Measurements from ENCODE around the gene ALDH1A2. TPM values are rescaled to one million over a fixed set of nuclear protein-coding genes. Genes with fewer than 3 reads are reported as not detected.
"Not testable (repeated sequence)": the region's sequence is repeated elsewhere in the genome, so short reads cannot be mapped to it uniquely, and the experiment has no call there.

The ALDH1A2 gene
- total RNA-seq, 1 donor from 2014 or later, result 14.2 TPM

- no peak for DNase-seq (ENCODE audit: missing footprints)
- no peak for ATAC-seq
- intact Hi-C loops (cut with DNase I), result no loop called here
Measured at GRCh38 chr15:58048261-58048660, 17.2 kb downstream of the ALDH1A2 start.

- ATAC-seq (no peak), DNase-seq (ENCODE audit: missing footprints) (no peak)
- intact Hi-C loops (cut with DNase I), result no loop called here
Measured at GRCh38 chr15:58047149-58047548, 18.4 kb downstream of the ALDH1A2 start.

- no peak for DNase-seq (ENCODE audit: missing footprints)
- no peak for ATAC-seq
- intact Hi-C loops (cut with DNase I), result no loop called here
Measured at GRCh38 chr15:58046467-58046866, 19.0 kb downstream of the ALDH1A2 start.

GRCh38 chr15:58045376-58045775 is 20.1 kb downstream of the ALDH1A2 start:
- DNase-seq (ENCODE audit: missing footprints); intact Hi-C loops (cut with DNase I): not testable (repeated sequence)

GRCh38 chr15:58044551-58044950 is 21.0 kb downstream of the ALDH1A2 start:
- intact Hi-C loops (cut with DNase I), result loop anchor here (5.0 kb wide), 1 partner anchor 122 kb away; no protein-coding TSS in a partner anchor
- no peak for DNase-seq (ENCODE audit: missing footprints)
- ATAC-seq, result no peak

More at GRCh38 chr15:58045376-58045775, 20.1 kb downstream of the ALDH1A2 start:
- not testable (repeated sequence) for ATAC-seq

- peak; percentile 48 for ATAC-seq
- peak; percentile 59 for DNase-seq (ENCODE audit: missing footprints)
- intact Hi-C loops (cut with DNase I), result loop anchor here (5.0 kb wide), 1 partner anchor 121 kb away; no protein-coding TSS in a partner anchor
Measured at GRCh38 chr15:58043192-58043903, 22.2 kb downstream of the ALDH1A2 start.

GRCh38 chr15:58042006-58042405 is 23.5 kb downstream of the ALDH1A2 start:
- ATAC-seq (no peak), DNase-seq (ENCODE audit: missing footprints) (no peak)
- intact Hi-C loops (cut with DNase I), result loop anchor here (5.0 kb wide), 1 partner anchor 120 kb away; no protein-coding TSS in a partner anchor

GRCh38 chr15:58040150-58040549 is 25.4 kb downstream of the ALDH1A2 start:
- ATAC-seq (no peak), DNase-seq (ENCODE audit: missing footprints) (no peak)
- intact Hi-C loops (cut with DNase I), result loop anchor here (5.0 kb wide), 1 partner anchor 118 kb away; no protein-coding TSS in a partner anchor

- DNase-seq (ENCODE audit: missing footprints), result no peak
- intact Hi-C loops (cut with DNase I), result loop anchor here (5.0 kb wide), 1 partner anchor 117 kb away; no protein-coding TSS in a partner anchor
Measured at GRCh38 chr15:58039079-58040035, 26.2 kb downstream of the ALDH1A2 start.

GRCh38 chr15:58038426-58039078 is 27.0 kb downstream of the ALDH1A2 start:
- intact Hi-C loops (cut with DNase I), result no loop called here
- DNase-seq (ENCODE audit: missing footprints), result no peak
- peak; percentile 53 for ATAC-seq

More at GRCh38 chr15:58039079-58040035, 26.2 kb downstream of the ALDH1A2 start:
- ATAC-seq, result no peak

- DNase-seq (ENCODE audit: missing footprints) (no peak), ATAC-seq (no peak)
- intact Hi-C loops (cut with DNase I), result no loop called here
Measured at GRCh38 chr15:58037723-58038301, 27.7 kb downstream of the ALDH1A2 start.

GRCh38 chr15:58036579-58036978 is 28.9 kb downstream of the ALDH1A2 start:
- no peak for ATAC-seq
- intact Hi-C loops (cut with DNase I), result no loop called here
- no peak for DNase-seq (ENCODE audit: missing footprints)

GRCh38 chr15:58028392-58028791 is 37.1 kb downstream of the ALDH1A2 start:
- ATAC-seq; DNase-seq (ENCODE audit: missing footprints); intact Hi-C loops (cut with DNase I): not testable (repeated sequence)

- no peak for DNase-seq (ENCODE audit: missing footprints)
- ATAC-seq, result no peak
- intact Hi-C loops (cut with DNase I), result no loop called here
Measured at GRCh38 chr15:58026552-58026951, 39.0 kb downstream of the ALDH1A2 start.

GRCh38 chr15:58026051-58026450 is 39.5 kb downstream of the ALDH1A2 start:
- intact Hi-C loops (cut with DNase I), result no loop called here
- ATAC-seq (no peak), DNase-seq (ENCODE audit: missing footprints) (no peak)

- DNase-seq (ENCODE audit: missing footprints) (peak; percentile 68), ATAC-seq (peak; percentile 81)
- intact Hi-C loops (cut with DNase I), result no loop called here
Measured at GRCh38 chr15:58021332-58022230, 43.9 kb downstream of the ALDH1A2 start.

GRCh38 chr15:58019503-58020376 is 45.8 kb downstream of the ALDH1A2 start:
- intact Hi-C loops (cut with DNase I), result no loop called here
- no peak for ATAC-seq
- DNase-seq (ENCODE audit: missing footprints), result no peak

All from Right ventricle myocardium inferior (tissue), 1 donor.